HepG2 (cell line): ENCODE data around the gene PPM1H.

Experiments
- AGO1 ChIP-seq: fragments of 200-400 bp; formaldehyde crosslinking; IDR thresholded peaks from 2 replicates; pipeline ENCODE4 v1.6.1; 2017; ENCODE audit warnings: mild to moderate bottlenecking, low read depth, low read length, moderate library complexity; ENCODE audit not compliant: poor library complexity, severe bottlenecking
- DMAP1 ChIP-seq: IDR thresholded peaks from 2 replicates; pipeline ENCODE4 v1.6.1; 2016
- ETV5 ChIP-seq: IDR thresholded peaks from 2 replicates; pipeline ENCODE4 v1.6.1; 2018; ENCODE audit warnings: missing biosample characterization, missing genetic modification reagents, inconsistent platforms, borderline replicate concordance
- FOXA3 ChIP-seq: IDR thresholded peaks from 2 replicates; pipeline ENCODE4 v1.6.1; 2016; ENCODE audit warnings: missing genetic modification reagents, missing compliant biosample characterization
- KLF9 ChIP-seq: IDR thresholded peaks from 2 replicates; pipeline ENCODE4 v1.6.1; 2016; ENCODE audit warnings: low read depth
- MYC ChIP-seq: sonication (generic); formaldehyde crosslinking; IDR thresholded peaks from 2 replicates; pipeline ENCODE4 v1.9.0; 2021; ENCODE audit warnings: missing genetic modification reagents, borderline replicate concordance
- SAFB2 ChIP-seq: sonication (generic); formaldehyde crosslinking; IDR thresholded peaks from 2 replicates; pipeline ENCODE4 v1.5.1; 2020; ENCODE audit warnings: missing genetic modification reagents, low read depth, mild to moderate bottlenecking, borderline replicate concordance
- SMC3 ChIP-seq: IDR thresholded peaks from 2 replicates; pipeline ENCODE4 v1.6.1; 2011; ENCODE audit warnings: low read length, improper control_type of control experiment
- SRSF9 ChIP-seq: fragments of 200-400 bp; formaldehyde crosslinking; IDR thresholded peaks from 2 replicates; pipeline ENCODE4 v1.6.1; 2018; ENCODE audit warnings: borderline replicate concordance, mild to moderate bottlenecking, low read depth, low read length; ENCODE audit not compliant: insufficient read depth, poor library complexity, severe bottlenecking
- ZBTB8A ChIP-seq: sonication (generic); formaldehyde crosslinking; IDR thresholded peaks from 2 replicates; pipeline ENCODE4 v1.4.0; 2020; ENCODE audit warnings: mild to moderate bottlenecking, low read depth, missing genetic modification reagents, borderline replicate concordance
- ZFP36 ChIP-seq: fragments of 150-350 bp; IDR thresholded peaks from 2 replicates; pipeline ENCODE4 v1.6.1; 2018; ENCODE audit warnings: borderline replicate concordance, low read length, low read depth; ENCODE audit not compliant: partially characterized antibody
- ZNF367 ChIP-seq: sonication (generic); formaldehyde crosslinking; IDR thresholded peaks from 2 replicates; pipeline ENCODE4 v1.4.0; 2020; ENCODE audit warnings: missing genetic modification reagents, borderline replicate concordance
- ZNF747 ChIP-seq: sonication (generic); formaldehyde crosslinking; IDR thresholded peaks from 2 replicates; pipeline ENCODE4 v1.8.1; 2023; ENCODE audit warnings: missing genetic modification reagents, mild to moderate bottlenecking, borderline replicate concordance
- TF ChIP-seq, protein P1 (sequence below): sonication (generic); formaldehyde crosslinking; IDR thresholded peaks from 2 replicates; pipeline ENCODE4 v1.5.0; 2020; ENCODE audit warnings: mild to moderate bottlenecking, missing genetic modification reagents, moderate library complexity

DNA sequence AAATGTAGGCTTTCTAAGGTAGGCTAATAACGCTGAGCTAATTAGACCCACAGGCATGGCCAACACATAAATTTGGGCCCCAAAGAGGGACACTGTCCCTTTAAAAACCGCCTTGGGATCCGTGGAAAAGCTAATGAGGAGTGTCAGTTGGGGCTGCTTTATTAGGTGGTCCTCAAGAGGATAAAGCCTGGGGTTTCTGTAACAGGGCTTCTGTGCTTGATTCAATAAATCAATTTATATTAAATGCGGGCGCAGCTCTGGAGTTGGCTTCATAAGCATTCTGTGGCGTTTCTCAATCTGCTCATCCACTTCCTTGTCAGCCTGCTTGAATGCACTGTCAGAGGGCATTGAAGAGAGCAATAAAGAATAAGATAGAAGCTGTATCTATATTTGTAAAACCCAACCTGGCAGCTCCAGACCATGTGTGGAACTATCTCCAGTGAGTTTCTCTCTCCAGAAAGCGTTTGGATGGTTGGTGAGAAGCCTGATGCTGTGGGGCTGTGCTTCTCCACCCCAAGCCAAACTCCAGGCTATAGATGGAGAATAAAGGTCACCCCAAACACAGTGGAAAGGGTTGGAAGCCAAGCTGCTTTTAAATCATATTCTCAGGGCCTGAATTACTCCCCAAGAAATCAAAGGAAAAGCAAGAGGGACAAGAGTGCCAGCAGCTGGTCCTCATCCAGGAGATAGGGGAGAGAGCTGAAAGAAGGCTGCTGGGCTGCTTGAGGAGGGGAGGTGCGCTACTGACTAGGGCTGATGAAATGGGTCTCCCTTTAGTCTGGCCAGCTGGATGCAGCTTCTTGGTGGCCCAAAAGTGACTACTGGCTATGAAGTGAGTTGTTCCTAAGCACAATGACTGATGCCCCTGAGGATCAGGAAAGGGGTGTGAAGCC is 222.0 kb downstream of the PPM1H start:
- no peak for TF ChIP-seq ZNF367 (CRISPR knock-in tag)
- no peak for TF ChIP-seq ZBTB8A
- TF ChIP-seq MYC (CRISPR knock-in tag): no peak
- no peak for TF ChIP-seq ZNF747 (CRISPR knock-in tag)
- TF ChIP-seq SAFB2 (CRISPR knock-in tag): no peak
- TF ChIP-seq FOXA3: no peak
- no peak for TF ChIP-seq ETV5 (CRISPR knock-in tag)
- TF ChIP-seq, protein P1, sequence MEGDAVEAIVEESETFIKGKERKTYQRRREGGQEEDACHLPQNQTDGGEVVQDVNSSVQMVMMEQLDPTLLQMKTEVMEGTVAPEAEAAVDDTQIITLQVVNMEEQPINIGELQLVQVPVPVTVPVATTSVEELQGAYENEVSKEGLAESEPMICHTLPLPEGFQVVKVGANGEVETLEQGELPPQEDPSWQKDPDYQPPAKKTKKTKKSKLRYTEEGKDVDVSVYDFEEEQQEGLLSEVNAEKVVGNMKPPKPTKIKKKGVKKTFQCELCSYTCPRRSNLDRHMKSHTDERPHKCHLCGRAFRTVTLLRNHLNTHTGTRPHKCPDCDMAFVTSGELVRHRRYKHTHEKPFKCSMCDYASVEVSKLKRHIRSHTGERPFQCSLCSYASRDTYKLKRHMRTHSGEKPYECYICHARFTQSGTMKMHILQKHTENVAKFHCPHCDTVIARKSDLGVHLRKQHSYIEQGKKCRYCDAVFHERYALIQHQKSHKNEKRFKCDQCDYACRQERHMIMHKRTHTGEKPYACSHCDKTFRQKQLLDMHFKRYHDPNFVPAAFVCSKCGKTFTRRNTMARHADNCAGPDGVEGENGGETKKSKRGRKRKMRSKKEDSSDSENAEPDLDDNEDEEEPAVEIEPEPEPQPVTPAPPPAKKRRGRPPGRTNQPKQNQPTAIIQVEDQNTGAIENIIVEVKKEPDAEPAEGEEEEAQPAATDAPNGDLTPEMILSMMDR (CRISPR knock-in tag): no peak
- no peak for TF ChIP-seq SMC3
- no peak for TF ChIP-seq DMAP1 (CRISPR knock-in tag)
- TF ChIP-seq SRSF9: no peak
- no peak for TF ChIP-seq AGO1
- no peak for TF ChIP-seq KLF9 (CRISPR knock-in tag)
- TF ChIP-seq ZFP36: no peak
